K562 (cell line): Measurements from ENCODE around the gene BTRC. TPM values are rescaled to one million over a fixed set of nuclear protein-coding genes. Genes with fewer than 3 reads are reported as not detected.

Experiments
- ATAC-seq: fragments of 200-7000 bp; cut with Tn5 transposase; 3 replicates; pipeline ENCODE4 v1.9.1; 2020; ENCODE audit warnings: moderate library complexity
- BruUV-seq: library from RNA; stranded (reverse); fragments of 400-500 nt; replicated peaks from 2 replicates; lab custom pipeline; 2021; lab: Mats Ljungman, UMichigan
- CTCF ChIA-PET: fragments of 300-600 bp; formaldehyde crosslinking; extraction: SDS; loops from one replicate; lab custom pipeline; 2021; ENCODE audit warnings: low intra/inter-chr PET ratio; lab: Yijun Ruan, JAX
- POLR2A ChIA-PET: fragments of 300-600, 350-650 bp; sonication (Branson Sonifier 250); formaldehyde crosslinking; extraction: SDS; loops from one replicate; lab custom pipeline; 2021; ENCODE audit warnings: antibody characterized with exemption, inconsistent platforms; lab: Yijun Ruan, JAX
- DNase-seq, 4 experiments: peaks; one replicate each; pipeline versions ENCODE4 v3.0.0 to v3.0.0-alpha.2; 2011 to 2018; ENCODE audit warnings: low spot score in 3 of 4, mixed read lengths in 3 of 4; ENCODE audit errors: extremely low read depth in 1 of 4
- FAIRE-seq: peaks from 2 replicates; lab custom pipeline; 2011; peaks lifted over from hg19 to GRCh38; lab: Jason Lieb, UNC
- H2AFZ ChIP-seq: 2 replicates; pipeline ENCODE4 v1.6.0; 2011; ENCODE audit warnings: low read depth, low read length, control low read depth, inconsistent platforms
- H3K27ac ChIP-seq: fragments of 200-600 bp; 3 replicates; pipeline ENCODE4 v1.8.0; 2011; ENCODE audit warnings: low read depth, mild to moderate bottlenecking, control low read depth, inconsistent platforms, low read length, moderate library complexity, mixed read lengths; ENCODE audit errors: extremely low read depth
- H3K27me3 ChIP-seq, 2 experiments: fragments of 300-600 bp in 1 of 2; 2 replicates in 1 of 2; 3 replicates in 1 of 2; pipeline versions ENCODE4 v1.6.0 to v1.8.0; 2011; ENCODE audit warnings: inconsistent platforms in 2 of 2, low read length in 2 of 2, mild to moderate bottlenecking in 1 of 2, mixed read lengths in 1 of 2, moderate library complexity in 1 of 2; ENCODE audit not compliant: control insufficient read depth in 2 of 2, insufficient read depth in 2 of 2
- H3K36me3 ChIP-seq: fragments of 300-600 bp; 3 replicates; pipeline ENCODE4 v1.8.0; 2011; ENCODE audit warnings: mild to moderate bottlenecking, low read length, inconsistent platforms; ENCODE audit not compliant: control insufficient read depth, insufficient read depth
- H3K4me1 ChIP-seq, 2 experiments: fragments of 200-600 bp in 1 of 2; replicated peaks in 1 of 2; 2 replicates in 1 of 2; 3 replicates in 1 of 2; pipeline versions ENCODE4 v1.5.1 to v1.8.0; 2011; ENCODE audit warnings: inconsistent platforms in 2 of 2, low read length in 2 of 2, mild to moderate bottlenecking in 1 of 2, mixed read lengths in 1 of 2, moderate library complexity in 1 of 2; ENCODE audit not compliant: control insufficient read depth in 2 of 2, insufficient read depth in 2 of 2
- H3K4me2 ChIP-seq: 2 replicates; pipeline ENCODE4 v1.6.1; 2011; ENCODE audit warnings: low read length, control low read depth, inconsistent platforms, mixed read lengths; ENCODE audit not compliant: insufficient read depth
- H3K4me3 ChIP-seq: fragments of 200-600 bp; sonication (generic), shearing (Covaris generic); 2 replicates; pipeline ENCODE4 v1.5.1; 2016; ENCODE audit warnings: control low read depth, inconsistent platforms
- H3K79me2 ChIP-seq: fragments of 200-600 bp; 3 replicates; pipeline ENCODE4 v1.8.0; 2011; ENCODE audit warnings: low read length, inconsistent platforms; ENCODE audit not compliant: control insufficient read depth, insufficient read depth
- H3K9ac ChIP-seq, 2 experiments: 2 replicates each; pipeline versions ENCODE4 v1.6.0 to v1.6.1; 2011; ENCODE audit warnings: low read depth in 2 of 2, low read length in 2 of 2, control low read depth in 1 of 2, inconsistent platforms in 1 of 2, mild to moderate bottlenecking in 1 of 2, mixed read lengths in 1 of 2; ENCODE audit not compliant: insufficient read depth in 1 of 2
- H3K9me1 ChIP-seq: one replicate; pipeline ENCODE4 v1.6.0; 2011; ENCODE audit warnings: inconsistent platforms, mild to moderate bottlenecking, low read length, moderate library complexity; ENCODE audit not compliant: control insufficient read depth, insufficient read depth
- H3K9me3 ChIP-seq: replicated peaks from 2 replicates; pipeline ENCODE4 v1.5.1; 2011; ENCODE audit warnings: low read depth, low read length, inconsistent platforms; ENCODE audit not compliant: control insufficient read depth, insufficient read depth
- H4K20me1 ChIP-seq: replicated peaks from 2 replicates; pipeline ENCODE4 v1.6.1; 2011; ENCODE audit warnings: low read length, inconsistent platforms, mixed read lengths; ENCODE audit not compliant: control insufficient read depth, insufficient read depth
- BCLAF1 ChIP-seq, 2 experiments: fragments of 450-650 bp in 1 of 2; IDR thresholded peaks; 2 replicates each; pipeline ENCODE4 v1.6.1; 2011 to 2017; ENCODE audit warnings: low read depth in 2 of 2, antibody characterized with exemption in 1 of 2, borderline replicate concordance in 1 of 2, low read length in 1 of 2, mild to moderate bottlenecking in 1 of 2, mixed read lengths in 1 of 2; ENCODE audit not compliant: control insufficient read depth in 1 of 2
- DPF2 ChIP-seq: fragments of 450-650 bp; IDR thresholded peaks from 2 replicates; pipeline ENCODE4 v1.6.1; 2016
- FOXO4 ChIP-seq: fragments of 450-650 bp; formaldehyde crosslinking; IDR thresholded peaks from 2 replicates; pipeline ENCODE4 v1.4.0; 2020; ENCODE audit warnings: mild to moderate bottlenecking, moderate library complexity
- MLX ChIP-seq, 2 experiments: fragments of 450-650 bp in 1 of 2; sonication (generic) in 1 of 2; formaldehyde crosslinking; conservative IDR thresholded peaks; 2 replicates each; pipeline versions ENCODE4 v1.4.0 to v1.8.1; 2020 to 2022; ENCODE audit warnings: mild to moderate bottlenecking in 1 of 2, missing genetic modification reagents in 1 of 2
- SREBF1 ChIP-seq: fragments of 150-350 bp; IDR thresholded peaks from 2 replicates; pipeline ENCODE4 v1.6.1; 2014; ENCODE audit warnings: antibody characterized with exemption, low read depth, low read length, borderline replicate concordance
- TRIM24 ChIP-seq, 2 experiments: fragments of 450-650 bp; IDR thresholded peaks; 2 replicates each; pipeline ENCODE4 v1.6.1; 2016
- TRIM25 ChIP-seq: fragments of 450-650 bp; IDR thresholded peaks from 2 replicates; pipeline ENCODE4 v1.7.0; 2016; ENCODE audit warnings: borderline replicate concordance
- ZNF431 ChIP-seq: sonication (generic); formaldehyde crosslinking; IDR thresholded peaks from 2 replicates; pipeline ENCODE4 v1.8.0; 2022; ENCODE audit warnings: mild to moderate bottlenecking, missing genetic modification reagents
- ZNF778 ChIP-seq: fragments of 450-650 bp; formaldehyde crosslinking; IDR thresholded peaks from 2 replicates; pipeline ENCODE4 v1.4.0; 2020; ENCODE audit warnings: mild to moderate bottlenecking, moderate library complexity
- WGBS: fragments of 100-300 bp; shearing (Covaris generic); methylation state at CpG from one replicate; pipeline ENCODE4 v1.1.6; 2016; ENCODE audit warnings: low coverage, mixed read lengths; ENCODE audit not compliant: insufficient coverage; ENCODE audit errors: missing lambda C conversion rate; 5-methylcytosine and 5-hydroxymethylcytosine counted together
- in situ Hi-C: fragments of 300-500 bp; cut with MboI; formaldehyde crosslinking; loops from 4 replicates; pipeline ENCODE4 v1.15.0; 2018; ENCODE audit warnings: inconsistent platforms, mixed read lengths
- intact Hi-C: fragments of 100-400 bp; cut with micrococcal nuclease; formaldehyde crosslinking; loops from 2 replicates; pipeline ENCODE4 v1.14.2; 2022
- polyA plus RNA-seq, 8 experiments: library from polyadenylated mRNA; depleted of rRNA in 4 of 8; stranded (reverse) in 5 of 8; unstranded in 3 of 8; fragments of >200 nt; fragmentation: Nextera tagmentation in 2 of 8; fragmentation: Illumina TruSeq in 1 of 8; extraction: Ambion mirVana in 2 of 8; extraction: Trizol in 1 of 8; gene quantifications; 2 replicates each; pipeline versions ENCODE4 v1.2.1 to v1.2.3, GENCODE V29; 2011 to 2014; ENCODE audit warnings: inconsistent platforms in 1 of 8, missing spikeins in 1 of 8
- total RNA-seq, 7 experiments: library from RNA; depleted of rRNA in 6 of 7; stranded (reverse); fragments of >200 nt in 6 of 7; fragmentation: Illumina TruSeq in 2 of 7; extraction: Trizol in 2 of 7; gene quantifications; 2 replicates each; pipeline versions ENCODE4 v1.2.1 to v1.2.3, GENCODE V29; 2011 to 2021; ENCODE audit warnings: low replicate concordance in 1 of 7

Gene BTRC
- total and polyA plus RNA-seq, 9 of the 15 experiments (the other 6 are each of a cell fraction or from before 2014, with no cell fraction given), result 1.6 to 15.4 (median 7.0) TPM

GRCh38 chr10:101441541-101442455 is 87.8 kb downstream of the BTRC start (continued):
- TF ChIP-seq TRIM25 (no peak), DPF2 (peak; percentile 52; the same call in 1 of the 2 replicates)

GRCh38 chr10:101442456-101442800 is 88.5 kb downstream of the BTRC start:
- Histone ChIP-seq H3K36me3 (no peaks in the 10 kb centered on the region), H3K9me1 (no peaks in the 10 kb centered on the region), H3K27me3 (no peaks in the 10 kb centered on the region), H2AFZ (no peak overlapping the region), H4K20me1 (no peaks in the 10 kb centered on the region), H3K4me1 (peaks cover 4% of the 10 kb centered on the region in 2 experiments; a peak in 3 of 5 replicates), H3K9me3 (no peaks in the 10 kb centered on the region), H3K27ac (no peak overlapping the region), H3K4me2 (no peak overlapping the region), H3K9ac (no peak overlapping the region), H3K79me2 (no peaks in the 10 kb centered on the region), H3K4me3 (no peak overlapping the region)
- CTCF ChIA-PET, result interaction anchor here (0.6 to 2.8 kb wide), 5 partner anchors 21 to 171 kb away, joined by 3 to 26 read pairs (median 3); no protein-coding TSS in a partner anchor
- POLR2A ChIA-PET, result no interaction called here
- TF ChIP-seq BCLAF1 (IDR thresholded peaks at IDR 0.05; ENCODE audit: borderline replicate concordance in 1 of 2, control insufficient read depth in 1 of 2, low read depth in 2 of 2, low read length in 1 of 2), result no peak
- no peak for TF ChIP-seq MLX (CRISPR knock-in tag; conservative IDR thresholded peaks at IDR 0.05)
- no peak for TF ChIP-seq FOXO4 (CRISPR knock-in tag)
- TF ChIP-seq TRIM24 (IDR thresholded peaks at IDR 0.05), result no peak
- TF ChIP-seq ZNF778, result no peak
- TF ChIP-seq SREBF1, result no peak
- TF ChIP-seq ZNF431 (CRISPR knock-in tag), result no peak
- intact Hi-C loops (loop anchor here (1.0 to 10.0 kb wide), 4 partner anchors 132 to 408 kb away; partner anchors contain the start of genes PDZD7 and SFXN3), in situ Hi-C loops (loop anchor here (5.0 to 10.0 kb wide), 2 partner anchors 140 to 228 kb away; no protein-coding TSS in a partner anchor)
- FAIRE-seq (no peak), ATAC-seq (no peak), DNase-seq (no peak)
- no TSS peak for BruUV-seq
- WGBS, result 24% methylated on average over 3 of the region's 3 CpGs
